Ovary (tissue), 9 donors: Measurements from ENCODE around the gene ZNFX1. TPM values are rescaled to one million over a fixed set of nuclear protein-coding genes. Genes with fewer than 3 reads are reported as not detected.

Experiments
- DNase-seq, 5 donors: peaks; one replicate each; pipeline ENCODE4 v3.0.0-alpha.2; 2019 to 2020
- H3K27ac ChIP-seq, 2 donors: fragments of 200-600 bp; one replicate each; pipeline versions ENCODE4 v1.5.1 to v1.8.0; 2019 to 2022
- H3K27me3 ChIP-seq: fragments of 200-600 bp; one replicate; pipeline ENCODE4 v1.8.0; 2022
- H3K36me3 ChIP-seq: fragments of 200-600 bp; sonication (generic); one replicate; pipeline ENCODE4 v1.5.1; 2019
- H3K4me1 ChIP-seq: one replicate; pipeline ENCODE4 v1.8.1; 2013; ENCODE audit warnings: mild to moderate bottlenecking, moderate library complexity; ENCODE audit not compliant: insufficient read depth
- H3K4me3 ChIP-seq: fragments of 200-600 bp; sonication (generic); one replicate; pipeline ENCODE4 v1.5.1; 2017
- H3K9me3 ChIP-seq, 2 donors: fragments of 200-600 bp in 1 of 2; sonication (generic) in 1 of 2; one replicate each; pipeline versions ENCODE4 v1.5.1 to v1.8.1; 2013 to 2019; ENCODE audit warnings: mild to moderate bottlenecking in 1 of 2, moderate library complexity in 1 of 2
- CTCF ChIP-seq, 3 donors: fragments of 450-650 bp in 2 of 3; fragments of 200-600 bp in 1 of 3; IDR thresholded peaks; one replicate each; pipeline versions ENCODE4 v1.5.1 to v1.8.0; 2016 to 2022; ENCODE audit warnings: antibody characterized with exemption in 3 of 3, mild to moderate bottlenecking in 1 of 3
- EP300 ChIP-seq: sonication (generic); formaldehyde crosslinking; IDR thresholded peaks from one replicate; pipeline ENCODE4 v1.6.1; 2017; ENCODE audit warnings: antibody characterized with exemption
- POLR2A ChIP-seq: fragments of 450-650 bp; IDR thresholded peaks from one replicate; pipeline ENCODE4 v1.6.1; 2017; ENCODE audit warnings: antibody characterized with exemption, mild to moderate bottlenecking, moderate library complexity
- WGBS, 3 donors: extraction: QIAGEN DNeasy Blood & Tissue Kit in 1 of 3; methylation state at CpG; one replicate each; pipeline versions ENCODE4 v1.1.5 to v1.1.7; 2013 to 2017; 5-methylcytosine and 5-hydroxymethylcytosine counted together
- intact Hi-C, 4 donors: fragments of 100-400 bp; cut with DNase I; formaldehyde crosslinking; loops; one replicate each; pipeline versions ENCODE4 v1.11.0 to v1.15.1; 2022 to 2023
- polyA plus RNA-seq, 2 donors: library from polyadenylated mRNA; stranded (reverse); fragments of 200-250 nt in 1 of 2; fragments of 350-450 nt in 1 of 2; fragmentation: Illumina TruSeq in 1 of 2; extraction: RNeasy Lipid Tissue Mini Kit (QIAGEN cat#74804) in 1 of 2; gene quantifications; one replicate each; pipeline ENCODE4 v1.2.3, GENCODE V29; 2013 to 2014
- total RNA-seq, 7 donors: library from RNA; depleted of rRNA in 2 of 7; stranded (reverse); fragments of >200 nt in 2 of 7; fragmentation: NEBNext Ultra II Directional in 3 of 7; extraction: Animal tissue kit (Norgen Biotek cat#: 25700) in 3 of 7; gene quantifications; one replicate each; pipeline versions ENCODE4 v1.1.0 to v1.2.4, GENCODE V29; 2016 to 2023
- donor health status: DM: no; HTN: no; CAD: no; lungs with moderate emphysema.
- donor health status: DM: no; HTN: no; CAD: no.
- donor health status: Bipolar disorder and iron deficiency.
- donor health status: DM: yes; HTN: yes; CAD: no.
- donor health status: DM: no; HTN: no; CAD: no.
- donor health status: DM: yes; HTN: yes; CAD: no.

The ZNFX1 gene
- total and polyA plus RNA-seq, 9 donors = 9.2 to 38.1 (median 23.5) TPM

- peaks cover 10% of the 10 kb centered on the region for H3K4me1 ChIP-seq
- TF ChIP-seq CTCF (IDR thresholded peaks at IDR 0.05) = no peak
- no peak for TF ChIP-seq EP300
- no peak for TF ChIP-seq POLR2A
- 54 to 62% (median 54%) methylated on average over 2 of the region's 2 CpGs for WGBS, 3 donors
Measured at GRCh38 chr20:49275636-49276035, 2.2 kb downstream of the ZNFX1 start.

DNA sequence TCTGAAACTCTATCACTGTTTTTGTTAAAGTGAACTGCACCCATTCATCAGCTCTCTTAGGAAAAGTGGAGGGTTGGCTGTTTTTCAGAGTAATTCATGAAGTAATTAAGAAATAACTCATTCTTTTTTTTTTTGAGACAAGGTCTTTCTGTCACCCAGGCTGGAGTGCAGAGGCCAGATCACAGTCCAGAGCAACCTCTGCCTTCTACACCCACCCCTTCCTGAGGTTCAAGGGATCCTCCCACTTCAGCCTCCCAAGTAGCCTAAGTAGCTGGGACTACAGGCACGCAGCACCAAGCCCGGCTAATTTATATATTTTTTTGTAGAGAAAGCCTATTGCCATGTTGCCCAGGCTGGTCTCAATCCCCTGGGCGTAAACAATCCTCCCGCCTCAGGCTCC is 2.6 kb downstream of the ZNFX1 start:
- TF ChIP-seq CTCF (IDR thresholded peaks at IDR 0.05) (no peak), EP300 (no peak), POLR2A (no peak)
- peaks cover 7% of the 10 kb centered on the region for H3K4me1 ChIP-seq
- no peaks in the 10 kb centered on the region for H3K36me3 ChIP-seq
- 92 to 96% (median 92%) methylated on average over 4 of the region's 4 CpGs for WGBS, 3 donors
- no peak overlapping the region for H3K27ac ChIP-seq
- intact Hi-C loops = loop anchor here in 1 of 4 donors (10.0 kb wide), 1 partner anchor 50 kb away; no protein-coding TSS in a partner anchor
- no peak for DNase-seq
- no peaks in the 10 kb centered on the region for H3K9me3 ChIP-seq
- H3K4me3 ChIP-seq = no peak overlapping the region
- no peaks in the 10 kb centered on the region for H3K27me3 ChIP-seq

More at GRCh38 chr20:49275636-49276035, 2.2 kb downstream of the ZNFX1 start:
- no peak overlapping the region for H3K4me3 ChIP-seq
- intact Hi-C loops = loop anchor here in 1 of 4 donors (10.0 kb wide), 1 partner anchor 51 kb away; no protein-coding TSS in a partner anchor
- no peaks in the 10 kb centered on the region for H3K36me3 ChIP-seq
- H3K27me3 ChIP-seq = no peaks in the 10 kb centered on the region
- no peak for DNase-seq
- H3K27ac ChIP-seq = no peak overlapping the region
- peaks cover 0 to under 1% of the 10 kb centered on the region in 2 donors for H3K9me3 ChIP-seq

GRCh38 chr20:49273696-49274277 is 4.1 kb downstream of the ZNFX1 start:
- Histone ChIP-seq H3K9me3 (no peaks in the 10 kb centered on the region), H3K4me3 (no peak overlapping the region), H3K27ac (no peak overlapping the region), H3K27me3 (no peaks in the 10 kb centered on the region), H3K36me3 (no peaks in the 10 kb centered on the region), H3K4me1 (peaks cover 4% of the 10 kb centered on the region)
- DNase-seq = no peak
- no peak for TF ChIP-seq CTCF (IDR thresholded peaks at IDR 0.05)
- TF ChIP-seq POLR2A = no peak
- no peak for TF ChIP-seq EP300
- WGBS, 3 donors = 91 to 95% (median 92%) methylated on average over 8 of the region's 8 CpGs
- intact Hi-C loops = loop anchor here in 1 of 4 donors (10.0 kb wide), 1 partner anchor 49 kb away; no protein-coding TSS in a partner anchor

- peaks cover 4% of the 10 kb centered on the region for H3K4me1 ChIP-seq
Measured at GRCh38 chr20:49272654-49273053, 5.2 kb downstream of the ZNFX1 start.

More at GRCh38 chr20:49272654-49273053, 5.2 kb downstream of the ZNFX1 start:
- no peak for TF ChIP-seq CTCF (IDR thresholded peaks at IDR 0.05)
- no peak for TF ChIP-seq POLR2A
- no peak for TF ChIP-seq EP300
- WGBS, 3 donors = 71 to 80% (median 78%) methylated on average over 1 of the region's 1 CpG
- Histone ChIP-seq H3K9me3 (no peaks in the 10 kb centered on the region), H3K27ac (no peak overlapping the region), H3K4me3 (no peak overlapping the region), H3K27me3 (no peaks in the 10 kb centered on the region), H3K36me3 (no peaks in the 10 kb centered on the region)
- intact Hi-C loops = loop anchor here in 1 of 4 donors (10.0 kb wide), 1 partner anchor 48 kb away; no protein-coding TSS in a partner anchor
- no peak for DNase-seq
